PFSK-1 (cell line): ENCODE results near the gene RASL11B.

Source experiments
- REST ChIP-seq, 2 experiments: IDR thresholded peaks; 2 replicates each; pipeline versions ENCODE4 v1.6.1 to v1.8.0; 2011 to 2012; ENCODE audit warnings: low read depth in 2 of 2, low read length in 2 of 2, control low read depth in 1 of 2, inconsistent platforms in 1 of 2, mild to moderate bottlenecking in 1 of 2, moderate library complexity in 1 of 2; ENCODE audit not compliant: insufficient read depth in 1 of 2
- SIN3A ChIP-seq: IDR thresholded peaks from 2 replicates; pipeline ENCODE4 v1.6.1; 2012; ENCODE audit warnings: mild to moderate bottlenecking, low read length, moderate library complexity, borderline replicate concordance; ENCODE audit not compliant: insufficient read depth

GRCh38 chr4:52825460-52826090 lies 36.5 kb upstream of the RASL11B start:
- TF ChIP-seq REST (IDR thresholded peaks at IDR 0.05; ENCODE audit: insufficient read depth in 1 of 2, low read depth in 2 of 2, low read length in 2 of 2): no peak
- TF ChIP-seq SIN3A: no peak
